Neural crest cell (in vitro differentiated cells): Measurements from ENCODE around the gene KCNC1. TPM values are rescaled to one million over a fixed set of nuclear protein-coding genes. Genes with fewer than 3 reads are reported as not detected.

Experiments
- DNase-seq: peaks from one replicate; pipeline ENCODE4 v3.0.0; 2021; ENCODE audit warnings: low read depth, mixed read lengths, low spot score
- H3K27ac Mint-ChIP-seq: one replicate; pipeline ENCODE4 v1.8.0; 2021; ENCODE audit warnings: mild to moderate bottlenecking, mixed read lengths; ENCODE audit not compliant: unreplicated experiment
- H3K27me3 Mint-ChIP-seq: 2 replicates; pipeline ENCODE4 v1.8.0; 2021; ENCODE audit warnings: low read depth, mild to moderate bottlenecking, mixed read lengths
- H3K36me3 Mint-ChIP-seq: 2 replicates; pipeline ENCODE4 v1.8.0; 2021; ENCODE audit warnings: low read depth, mild to moderate bottlenecking, mixed read lengths
- H3K4me1 Mint-ChIP-seq: 2 replicates; pipeline ENCODE4 v1.8.0; 2021; ENCODE audit warnings: mixed read lengths
- H3K4me3 Mint-ChIP-seq: one replicate; pipeline ENCODE4 v1.8.0; 2021; ENCODE audit warnings: mild to moderate bottlenecking, mixed read lengths
- H3K9me3 Mint-ChIP-seq: 2 replicates; pipeline ENCODE4 v1.8.0; 2021; ENCODE audit warnings: mixed read lengths
- total RNA-seq: library from RNA; stranded (reverse); gene quantifications from 2 replicates; pipeline ENCODE4 v1.2.1, GENCODE V29; 2021
- TF ChIP-seq, protein P1 (sequence below): fragments of 200-600 bp; sonication (generic); conservative IDR thresholded peaks from 2 replicates; pipeline ENCODE4 v1.5.0; 2021; ENCODE audit warnings: antibody characterized with exemption, mild to moderate bottlenecking

Gene KCNC1
- total RNA-seq, 1 donor from 2014 or later = 10.2 TPM

- peaks cover 27% of the 10 kb centered on the region for H3K4me1 Mint-ChIP-seq
- TF ChIP-seq, protein P1, sequence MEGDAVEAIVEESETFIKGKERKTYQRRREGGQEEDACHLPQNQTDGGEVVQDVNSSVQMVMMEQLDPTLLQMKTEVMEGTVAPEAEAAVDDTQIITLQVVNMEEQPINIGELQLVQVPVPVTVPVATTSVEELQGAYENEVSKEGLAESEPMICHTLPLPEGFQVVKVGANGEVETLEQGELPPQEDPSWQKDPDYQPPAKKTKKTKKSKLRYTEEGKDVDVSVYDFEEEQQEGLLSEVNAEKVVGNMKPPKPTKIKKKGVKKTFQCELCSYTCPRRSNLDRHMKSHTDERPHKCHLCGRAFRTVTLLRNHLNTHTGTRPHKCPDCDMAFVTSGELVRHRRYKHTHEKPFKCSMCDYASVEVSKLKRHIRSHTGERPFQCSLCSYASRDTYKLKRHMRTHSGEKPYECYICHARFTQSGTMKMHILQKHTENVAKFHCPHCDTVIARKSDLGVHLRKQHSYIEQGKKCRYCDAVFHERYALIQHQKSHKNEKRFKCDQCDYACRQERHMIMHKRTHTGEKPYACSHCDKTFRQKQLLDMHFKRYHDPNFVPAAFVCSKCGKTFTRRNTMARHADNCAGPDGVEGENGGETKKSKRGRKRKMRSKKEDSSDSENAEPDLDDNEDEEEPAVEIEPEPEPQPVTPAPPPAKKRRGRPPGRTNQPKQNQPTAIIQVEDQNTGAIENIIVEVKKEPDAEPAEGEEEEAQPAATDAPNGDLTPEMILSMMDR = no peak
- no peak overlapping the region for H3K4me3 Mint-ChIP-seq
- H3K27me3 Mint-ChIP-seq = no peaks in the 10 kb centered on the region
- H3K36me3 Mint-ChIP-seq = no peaks in the 10 kb centered on the region
- peak; percentile 14 for DNase-seq
- H3K27ac Mint-ChIP-seq = no peak overlapping the region
- no peaks in the 10 kb centered on the region for H3K9me3 Mint-ChIP-seq
These were observed 30.1 kb downstream of the KCNC1 start for GRCh38 chr11:17764446-17765218.

DNA sequence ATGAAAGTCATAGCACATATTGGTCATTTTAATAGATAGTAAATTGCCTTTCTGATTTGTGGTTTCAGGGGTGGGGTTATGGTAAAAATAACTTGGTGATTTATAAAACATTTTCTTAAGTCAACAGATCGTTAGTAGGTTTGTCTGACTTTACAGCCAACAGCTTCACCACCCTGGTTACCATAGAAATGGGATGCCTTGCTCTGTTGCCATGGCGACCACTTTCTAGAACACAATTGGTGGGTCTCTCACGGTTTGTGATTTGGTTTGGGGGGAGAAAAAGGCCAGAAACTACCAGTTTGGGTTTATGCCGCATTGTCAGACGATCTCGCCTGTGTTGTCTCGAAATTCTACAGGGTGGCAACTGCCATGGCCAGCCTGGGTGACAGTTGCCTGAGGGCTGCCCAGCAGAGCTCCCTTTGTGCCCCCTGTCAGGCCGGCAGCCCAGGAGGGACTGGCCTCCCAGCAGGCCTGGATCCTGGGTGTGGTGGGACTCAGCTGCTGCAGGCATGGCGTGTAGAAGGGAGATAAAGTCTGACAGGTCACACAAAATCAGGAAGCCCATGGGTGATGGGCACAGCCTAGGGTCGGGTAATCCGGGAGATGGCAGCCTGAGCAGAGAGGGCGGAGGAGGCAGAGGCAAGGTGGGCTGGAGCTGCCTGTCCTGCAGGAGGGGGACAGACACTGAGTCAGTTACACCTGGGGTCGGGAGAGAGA is 30.9 kb downstream of the KCNC1 start:
- DNase-seq = peak; percentile 55
- Mint-ChIP-seq H3K27ac (peak overlapping the region; percentile 58), H3K27me3 (no peaks in the 10 kb centered on the region), H3K36me3 (no peaks in the 10 kb centered on the region), H3K4me1 (peaks cover 34% of the 10 kb centered on the region), H3K9me3 (no peaks in the 10 kb centered on the region), H3K4me3 (no peak overlapping the region)
- TF ChIP-seq, protein P1 = no peak

GRCh38 chr11:17766073-17766359 is 31.4 kb downstream of the KCNC1 start:
- Mint-ChIP-seq H3K4me3 (no peak overlapping the region), H3K27me3 (no peaks in the 10 kb centered on the region), H3K27ac (peak overlapping the region; percentile 58), H3K36me3 (no peaks in the 10 kb centered on the region), H3K4me1 (peaks cover 34% of the 10 kb centered on the region), H3K9me3 (no peaks in the 10 kb centered on the region)
- TF ChIP-seq, protein P1 = no peak
- DNase-seq = no peak

- Mint-ChIP-seq H3K36me3 (no peaks in the 10 kb centered on the region), H3K4me3 (no peak overlapping the region), H3K27me3 (no peaks in the 10 kb centered on the region), H3K9me3 (no peaks in the 10 kb centered on the region), H3K27ac (no peak overlapping the region), H3K4me1 (peaks cover 34% of the 10 kb centered on the region)
- TF ChIP-seq, protein P1 = no peak
- no peak for DNase-seq
These were observed 32.0 kb downstream of the KCNC1 start for GRCh38 chr11:17766590-17766989.

GRCh38 chr11:17767301-17767885 is 32.8 kb downstream of the KCNC1 start:
- Mint-ChIP-seq H3K9me3 (no peaks in the 10 kb centered on the region), H3K27ac (peak overlapping the region; percentile 73), H3K27me3 (no peaks in the 10 kb centered on the region), H3K36me3 (peaks cover 4% of the 10 kb centered on the region), H3K4me1 (peaks cover 34% of the 10 kb centered on the region), H3K4me3 (no peak overlapping the region)
- TF ChIP-seq, protein P1 = no peak
- no peak for DNase-seq
